K562 (cell line): ENCODE results near the gene PRDM16. TPM values are rescaled to one million over a fixed set of nuclear protein-coding genes. Genes with fewer than 3 reads are reported as not detected.

Experiments used
- ATAC-seq: fragments of 200-7000 bp; cut with Tn5 transposase; 3 replicates; pipeline ENCODE4 v1.9.1; 2020; ENCODE audit warnings: moderate library complexity
- BruUV-seq: library from RNA; stranded (reverse); fragments of 400-500 nt; replicated peaks from 2 replicates; lab custom pipeline; 2021; lab: Mats Ljungman, UMichigan
- CTCF ChIA-PET: fragments of 300-600 bp; formaldehyde crosslinking; extraction: SDS; loops from one replicate; lab custom pipeline; 2021; ENCODE audit warnings: low intra/inter-chr PET ratio; lab: Yijun Ruan, JAX
- POLR2A ChIA-PET: fragments of 300-600, 350-650 bp; sonication (Branson Sonifier 250); formaldehyde crosslinking; extraction: SDS; loops from one replicate; lab custom pipeline; 2021; ENCODE audit warnings: antibody characterized with exemption, inconsistent platforms; lab: Yijun Ruan, JAX
- DNase-seq, 4 experiments: peaks; one replicate each; pipeline versions ENCODE4 v3.0.0 to v3.0.0-alpha.2; 2011 to 2018; ENCODE audit warnings: low spot score in 3 of 4, mixed read lengths in 3 of 4; ENCODE audit errors: extremely low read depth in 1 of 4
- FAIRE-seq: peaks from 2 replicates; lab custom pipeline; 2011; peaks lifted over from hg19 to GRCh38; lab: Jason Lieb, UNC
- H2AFZ ChIP-seq: 2 replicates; pipeline ENCODE4 v1.6.0; 2011; ENCODE audit warnings: low read depth, low read length, control low read depth, inconsistent platforms
- H3K27ac ChIP-seq: fragments of 200-600 bp; 3 replicates; pipeline ENCODE4 v1.8.0; 2011; ENCODE audit warnings: low read depth, mild to moderate bottlenecking, control low read depth, inconsistent platforms, low read length, moderate library complexity, mixed read lengths; ENCODE audit errors: extremely low read depth
- H3K27me3 ChIP-seq, 2 experiments: fragments of 300-600 bp in 1 of 2; 2 replicates in 1 of 2; 3 replicates in 1 of 2; pipeline versions ENCODE4 v1.6.0 to v1.8.0; 2011; ENCODE audit warnings: inconsistent platforms in 2 of 2, low read length in 2 of 2, mild to moderate bottlenecking in 1 of 2, mixed read lengths in 1 of 2, moderate library complexity in 1 of 2; ENCODE audit not compliant: control insufficient read depth in 2 of 2, insufficient read depth in 2 of 2
- H3K36me3 ChIP-seq: fragments of 300-600 bp; 3 replicates; pipeline ENCODE4 v1.8.0; 2011; ENCODE audit warnings: mild to moderate bottlenecking, low read length, inconsistent platforms; ENCODE audit not compliant: control insufficient read depth, insufficient read depth
- H3K4me1 ChIP-seq, 2 experiments: fragments of 200-600 bp in 1 of 2; replicated peaks in 1 of 2; 2 replicates in 1 of 2; 3 replicates in 1 of 2; pipeline versions ENCODE4 v1.5.1 to v1.8.0; 2011; ENCODE audit warnings: inconsistent platforms in 2 of 2, low read length in 2 of 2, mild to moderate bottlenecking in 1 of 2, mixed read lengths in 1 of 2, moderate library complexity in 1 of 2; ENCODE audit not compliant: control insufficient read depth in 2 of 2, insufficient read depth in 2 of 2
- H3K4me2 ChIP-seq: 2 replicates; pipeline ENCODE4 v1.6.1; 2011; ENCODE audit warnings: low read length, control low read depth, inconsistent platforms, mixed read lengths; ENCODE audit not compliant: insufficient read depth
- H3K4me3 ChIP-seq: fragments of 200-600 bp; sonication (generic), shearing (Covaris generic); 2 replicates; pipeline ENCODE4 v1.5.1; 2016; ENCODE audit warnings: control low read depth, inconsistent platforms
- H3K79me2 ChIP-seq: fragments of 200-600 bp; 3 replicates; pipeline ENCODE4 v1.8.0; 2011; ENCODE audit warnings: low read length, inconsistent platforms; ENCODE audit not compliant: control insufficient read depth, insufficient read depth
- H3K9ac ChIP-seq, 2 experiments: 2 replicates each; pipeline versions ENCODE4 v1.6.0 to v1.6.1; 2011; ENCODE audit warnings: low read depth in 2 of 2, low read length in 2 of 2, control low read depth in 1 of 2, inconsistent platforms in 1 of 2, mild to moderate bottlenecking in 1 of 2, mixed read lengths in 1 of 2; ENCODE audit not compliant: insufficient read depth in 1 of 2
- H3K9me1 ChIP-seq: one replicate; pipeline ENCODE4 v1.6.0; 2011; ENCODE audit warnings: inconsistent platforms, mild to moderate bottlenecking, low read length, moderate library complexity; ENCODE audit not compliant: control insufficient read depth, insufficient read depth
- H3K9me3 ChIP-seq: replicated peaks from 2 replicates; pipeline ENCODE4 v1.5.1; 2011; ENCODE audit warnings: low read depth, low read length, inconsistent platforms; ENCODE audit not compliant: control insufficient read depth, insufficient read depth
- H4K20me1 ChIP-seq: replicated peaks from 2 replicates; pipeline ENCODE4 v1.6.1; 2011; ENCODE audit warnings: low read length, inconsistent platforms, mixed read lengths; ENCODE audit not compliant: control insufficient read depth, insufficient read depth
- CXXC5 ChIP-seq: fragments of 250-450 bp; sonication (Bioruptor Pico); IDR thresholded peaks from 2 replicates; pipeline ENCODE4 v1.8.0; 2022; ENCODE audit warnings: inconsistent platforms, mild to moderate bottlenecking, moderate library complexity
- FOSL1 ChIP-seq: fragments of 200-800 bp; sonication (Bioruptor generic); conservative IDR thresholded peaks from 2 replicates; pipeline ENCODE4 v1.6.1; 2016; ENCODE audit warnings: missing genetic modification characterization, missing compliant biosample characterization
- HDAC1 ChIP-seq, 2 experiments: fragments of 450-650 bp; IDR thresholded peaks; 2 replicates each; pipeline ENCODE4 v1.6.1; 2016 to 2017; ENCODE audit warnings: inconsistent platforms in 1 of 2, mild to moderate bottlenecking in 1 of 2, moderate library complexity in 1 of 2
- ILK ChIP-seq: fragments of 450-650 bp; IDR thresholded peaks from 2 replicates; pipeline ENCODE4 v1.6.1; 2016; ENCODE audit warnings: missing genetic modification characterization, low read depth, mild to moderate bottlenecking, missing compliant biosample characterization, moderate library complexity, borderline replicate concordance
- MBD2 ChIP-seq: sonication (generic); IDR thresholded peaks from 2 replicates; pipeline ENCODE4 v1.6.1; 2016; ENCODE audit warnings: low read depth, borderline replicate concordance
- RBM17 ChIP-seq: fragments of 200-400 bp; formaldehyde crosslinking; IDR thresholded peaks from 2 replicates; pipeline ENCODE4 v1.6.1; 2017; ENCODE audit warnings: low read depth, mild to moderate bottlenecking, low read length, borderline replicate concordance
- ZNF778 ChIP-seq: fragments of 450-650 bp; formaldehyde crosslinking; IDR thresholded peaks from 2 replicates; pipeline ENCODE4 v1.4.0; 2020; ENCODE audit warnings: mild to moderate bottlenecking, moderate library complexity
- WGBS: fragments of 100-300 bp; shearing (Covaris generic); methylation state at CpG from one replicate; pipeline ENCODE4 v1.1.6; 2016; ENCODE audit warnings: low coverage, mixed read lengths; ENCODE audit not compliant: insufficient coverage; ENCODE audit errors: missing lambda C conversion rate; 5-methylcytosine and 5-hydroxymethylcytosine counted together
- in situ Hi-C: fragments of 300-500 bp; cut with MboI; formaldehyde crosslinking; loops from 4 replicates; pipeline ENCODE4 v1.15.0; 2018; ENCODE audit warnings: inconsistent platforms, mixed read lengths
- intact Hi-C: fragments of 100-400 bp; cut with micrococcal nuclease; formaldehyde crosslinking; loops from 2 replicates; pipeline ENCODE4 v1.14.2; 2022
- polyA plus RNA-seq, 8 experiments: library from polyadenylated mRNA; depleted of rRNA in 4 of 8; stranded (reverse) in 5 of 8; unstranded in 3 of 8; fragments of >200 nt; fragmentation: Nextera tagmentation in 2 of 8; fragmentation: Illumina TruSeq in 1 of 8; extraction: Ambion mirVana in 2 of 8; extraction: Trizol in 1 of 8; gene quantifications; 2 replicates each; pipeline versions ENCODE4 v1.2.1 to v1.2.3, GENCODE V29; 2011 to 2014; ENCODE audit warnings: inconsistent platforms in 1 of 8, missing spikeins in 1 of 8
- total RNA-seq, 7 experiments: library from RNA; depleted of rRNA in 6 of 7; stranded (reverse); fragments of >200 nt in 6 of 7; fragmentation: Illumina TruSeq in 2 of 7; extraction: Trizol in 2 of 7; gene quantifications; 2 replicates each; pipeline versions ENCODE4 v1.2.1 to v1.2.3, GENCODE V29; 2011 to 2021; ENCODE audit warnings: low replicate concordance in 1 of 7
- TF ChIP-seq, protein P1 (sequence below): sonication (generic); formaldehyde crosslinking; IDR thresholded peaks from 2 replicates; pipeline ENCODE4 v1.9.0; 2022; ENCODE audit warnings: mild to moderate bottlenecking, missing genetic modification reagents

Gene PRDM16
- total and polyA plus RNA-seq, 9 of the 15 experiments (the other 6 are each of a cell fraction or from before 2014, with no cell fraction given), result 0.10 to 0.27 TPM; not detected in 7

GRCh38 chr1:3259020-3259419 is 190.0 kb downstream of the PRDM16 start:
- POLR2A ChIA-PET, result interaction anchor here (0.6 kb wide), 1 partner anchor 97 kb away, joined by 3 read pairs; no protein-coding TSS in a partner anchor
- Histone ChIP-seq H3K27ac (no peak overlapping the region), H2AFZ (no peak overlapping the region), H3K9me1 (no peaks in the 10 kb centered on the region), H3K9ac (no peak overlapping the region), H3K36me3 (no peaks in the 10 kb centered on the region), H3K79me2 (no peaks in the 10 kb centered on the region)
- DNase-seq, result no peak
- no peak for FAIRE-seq
- 2% methylated on average over 14 of the region's 14 CpGs for WGBS
- intact Hi-C loops, result no loop called here
- in situ Hi-C loops, result no loop called here
- TF ChIP-seq RBM17, result no peak
- TF ChIP-seq MBD2, result no peak
- TF ChIP-seq ZNF778, result no peak
- TF ChIP-seq ILK (tag), result no peak
- TF ChIP-seq FOSL1 (tag), result no peak
- no peak for TF ChIP-seq CXXC5 (CRISPR knock-in tag)
- TF ChIP-seq HDAC1 (IDR thresholded peaks at IDR 0.05), result no peak
- TF ChIP-seq, protein P1, sequence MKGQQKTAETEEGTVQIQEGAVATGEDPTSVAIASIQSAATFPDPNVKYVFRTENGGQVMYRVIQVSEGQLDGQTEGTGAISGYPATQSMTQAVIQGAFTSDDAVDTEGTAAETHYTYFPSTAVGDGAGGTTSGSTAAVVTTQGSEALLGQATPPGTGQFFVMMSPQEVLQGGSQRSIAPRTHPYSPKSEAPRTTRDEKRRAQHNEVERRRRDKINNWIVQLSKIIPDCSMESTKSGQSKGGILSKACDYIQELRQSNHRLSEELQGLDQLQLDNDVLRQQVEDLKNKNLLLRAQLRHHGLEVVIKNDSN, result no peak
- TF ChIP-seq, all 486 proteins: peak for 0
- H3K27me3 ChIP-seq, result peaks cover 4 to 29% of the 10 kb centered on the region in 2 experiments; a peak in 3 of 5 replicates
- CTCF ChIA-PET, result no interaction called here
- BruUV-seq, result no TSS peak
- ATAC-seq, result no peak
- H3K9me3 ChIP-seq, result no peaks in the 10 kb centered on the region
- peaks cover 0 to 4% of the 10 kb centered on the region in 2 experiments; a peak in 1 of 5 replicates for H3K4me1 ChIP-seq
- H3K4me2 ChIP-seq, result no peak overlapping the region
- H4K20me1 ChIP-seq, result no peaks in the 10 kb centered on the region; the same call in 1 of the 2 replicates
- H3K4me3 ChIP-seq, result no peak overlapping the region
